Fibroblast of the aortic adventitia (primary cell): Measurements from ENCODE around the gene FOXK2. TPM values are rescaled to one million over a fixed set of nuclear protein-coding genes. Genes with fewer than 3 reads are reported as not detected.
A peak's percentile ranks its signal among the peaks of the same experiment; 100 is the strongest.

Source experiments
- DNase-seq: peaks from one replicate; pipeline ENCODE4 v3.0.0-alpha.2; 2010; ENCODE audit warnings: low read depth
- H3K4me3 ChIP-seq: 2 replicates; pipeline ENCODE4 v1.5.1; 2011; ENCODE audit warnings: low read depth, mild to moderate bottlenecking, control low read depth, low read length, moderate library complexity
- total RNA-seq: library from RNA; depleted of rRNA; stranded (reverse); fragments of >200 nt; gene quantifications from 2 replicates; pipeline ENCODE4 v1.2.3, GENCODE V29; 2012; ENCODE audit warnings: low replicate concordance
- TF ChIP-seq, protein P1 (sequence below): IDR thresholded peaks from 2 replicates; pipeline ENCODE4 v1.5.1; 2011; ENCODE audit warnings: mild to moderate bottlenecking, low read length, control low read depth, inconsistent platforms; ENCODE audit not compliant: insufficient read depth

FOXK2 gene
- total RNA-seq, 1 donor, result 28.2 TPM

DNA sequence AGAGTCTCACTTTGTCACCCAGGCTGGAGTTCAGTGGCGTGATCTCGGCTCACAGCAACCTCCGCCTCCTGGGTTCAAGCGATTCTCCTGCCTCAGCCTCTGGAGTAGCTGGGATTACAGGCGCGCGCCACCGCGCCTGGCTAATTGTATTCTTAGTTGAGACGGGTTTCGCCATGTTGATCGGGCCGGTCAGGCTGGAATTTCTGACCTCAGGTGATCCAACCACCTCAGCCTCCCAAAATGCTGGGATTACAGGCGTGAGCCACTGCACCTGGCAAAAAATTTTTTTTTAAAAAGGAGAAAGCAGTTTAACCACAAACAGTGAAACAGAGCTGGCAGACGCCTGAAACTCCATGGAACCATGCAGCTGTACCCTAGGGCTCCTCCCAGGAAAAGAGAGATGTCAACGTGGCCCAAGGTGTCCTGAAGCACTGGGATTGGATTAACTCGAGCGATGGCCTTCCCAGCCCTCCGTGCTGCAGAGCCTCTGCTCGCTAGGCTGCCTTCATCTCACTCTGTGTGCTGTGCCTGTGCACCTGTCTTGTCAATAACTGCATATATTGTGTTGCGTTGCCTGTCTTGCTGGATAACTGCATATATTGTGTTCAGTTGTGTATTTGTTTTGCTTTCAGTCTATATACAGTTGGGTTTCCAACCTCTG is 29.6 kb upstream of the FOXK2 start:
- DNase-seq, result no peak
- H3K4me3 ChIP-seq, result no peak overlapping the region
- TF ChIP-seq, protein P1, sequence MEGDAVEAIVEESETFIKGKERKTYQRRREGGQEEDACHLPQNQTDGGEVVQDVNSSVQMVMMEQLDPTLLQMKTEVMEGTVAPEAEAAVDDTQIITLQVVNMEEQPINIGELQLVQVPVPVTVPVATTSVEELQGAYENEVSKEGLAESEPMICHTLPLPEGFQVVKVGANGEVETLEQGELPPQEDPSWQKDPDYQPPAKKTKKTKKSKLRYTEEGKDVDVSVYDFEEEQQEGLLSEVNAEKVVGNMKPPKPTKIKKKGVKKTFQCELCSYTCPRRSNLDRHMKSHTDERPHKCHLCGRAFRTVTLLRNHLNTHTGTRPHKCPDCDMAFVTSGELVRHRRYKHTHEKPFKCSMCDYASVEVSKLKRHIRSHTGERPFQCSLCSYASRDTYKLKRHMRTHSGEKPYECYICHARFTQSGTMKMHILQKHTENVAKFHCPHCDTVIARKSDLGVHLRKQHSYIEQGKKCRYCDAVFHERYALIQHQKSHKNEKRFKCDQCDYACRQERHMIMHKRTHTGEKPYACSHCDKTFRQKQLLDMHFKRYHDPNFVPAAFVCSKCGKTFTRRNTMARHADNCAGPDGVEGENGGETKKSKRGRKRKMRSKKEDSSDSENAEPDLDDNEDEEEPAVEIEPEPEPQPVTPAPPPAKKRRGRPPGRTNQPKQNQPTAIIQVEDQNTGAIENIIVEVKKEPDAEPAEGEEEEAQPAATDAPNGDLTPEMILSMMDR, result no peak

DNA sequence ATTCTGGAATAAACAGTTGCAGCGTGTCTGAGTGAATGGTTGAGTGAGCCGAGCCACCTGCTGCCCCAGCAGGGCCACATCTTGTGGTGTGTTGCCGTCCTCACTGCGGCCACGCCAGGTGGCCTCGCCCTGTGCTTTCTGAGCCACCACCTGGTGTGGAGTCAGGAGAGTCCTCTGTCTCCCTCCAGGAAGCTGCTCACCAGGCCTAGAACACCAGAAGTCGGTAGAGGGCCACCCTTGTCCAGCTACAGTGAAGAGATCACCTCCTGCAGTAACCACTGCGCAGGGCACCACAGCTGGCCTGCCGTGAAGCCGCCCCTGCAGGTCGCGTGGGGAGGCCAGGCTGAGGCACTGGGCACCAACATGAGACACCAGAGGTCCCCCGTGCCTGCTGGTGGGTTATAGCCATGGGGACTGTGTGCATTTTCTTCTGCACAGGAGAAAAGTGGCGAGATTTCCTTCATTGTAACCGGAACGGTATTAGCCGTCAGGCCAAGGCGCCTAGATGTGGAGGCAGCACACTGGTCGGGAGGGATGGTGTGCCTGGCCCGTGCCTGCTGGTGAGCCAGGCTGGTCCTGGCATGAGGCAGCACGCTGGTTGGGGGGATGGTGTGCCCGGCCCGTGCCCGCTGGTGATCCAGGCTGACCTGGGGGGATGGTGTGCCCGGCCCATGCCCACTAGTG is 28.9 kb upstream of the FOXK2 start:
- H3K4me3 ChIP-seq, result no peak overlapping the region
- DNase-seq, result no peak
- TF ChIP-seq, protein P1, result no peak

DNA sequence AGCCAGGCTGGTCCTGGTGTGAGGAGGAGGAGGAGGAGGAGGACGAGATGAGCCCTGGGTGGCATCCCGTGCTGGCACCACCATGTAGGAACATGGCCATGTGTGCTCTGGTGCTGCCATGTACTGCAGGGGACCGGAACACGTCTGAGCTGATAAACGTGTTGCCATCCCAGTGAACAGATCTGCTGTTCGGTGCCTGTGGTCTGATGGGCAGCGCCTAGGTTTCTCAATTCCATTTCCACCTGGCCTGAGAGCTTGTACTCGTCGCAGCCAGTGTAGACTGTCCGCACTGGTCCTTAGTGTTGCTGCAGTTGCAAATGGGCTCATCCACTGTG is 28.4 kb upstream of the FOXK2 start:
- no peak overlapping the region for H3K4me3 ChIP-seq
- DNase-seq, result no peak
- TF ChIP-seq, protein P1, result no peak

DNA sequence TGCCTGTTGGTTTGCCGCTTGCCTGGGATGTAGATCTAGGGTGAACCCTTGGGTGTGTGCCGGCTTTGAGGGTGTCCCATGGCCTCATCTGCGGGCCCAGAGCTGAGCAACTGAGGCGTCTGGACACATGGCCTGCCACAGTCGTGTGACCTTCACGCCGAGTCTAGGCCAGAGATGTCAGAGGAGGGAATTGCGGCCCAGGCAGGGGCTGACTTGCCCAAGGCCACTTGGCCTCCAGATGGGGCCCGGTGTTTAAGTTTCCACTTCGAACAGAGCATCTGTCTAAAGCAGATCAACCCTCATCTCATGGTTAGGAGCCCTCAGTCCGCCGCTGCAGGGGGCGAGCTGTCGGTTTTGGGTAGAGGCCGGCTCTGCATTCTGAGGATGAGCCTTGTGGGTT is 28.0 kb upstream of the FOXK2 start:
- TF ChIP-seq, protein P1, result no peak
- no peak overlapping the region for H3K4me3 ChIP-seq
- no peak for DNase-seq

DNA sequence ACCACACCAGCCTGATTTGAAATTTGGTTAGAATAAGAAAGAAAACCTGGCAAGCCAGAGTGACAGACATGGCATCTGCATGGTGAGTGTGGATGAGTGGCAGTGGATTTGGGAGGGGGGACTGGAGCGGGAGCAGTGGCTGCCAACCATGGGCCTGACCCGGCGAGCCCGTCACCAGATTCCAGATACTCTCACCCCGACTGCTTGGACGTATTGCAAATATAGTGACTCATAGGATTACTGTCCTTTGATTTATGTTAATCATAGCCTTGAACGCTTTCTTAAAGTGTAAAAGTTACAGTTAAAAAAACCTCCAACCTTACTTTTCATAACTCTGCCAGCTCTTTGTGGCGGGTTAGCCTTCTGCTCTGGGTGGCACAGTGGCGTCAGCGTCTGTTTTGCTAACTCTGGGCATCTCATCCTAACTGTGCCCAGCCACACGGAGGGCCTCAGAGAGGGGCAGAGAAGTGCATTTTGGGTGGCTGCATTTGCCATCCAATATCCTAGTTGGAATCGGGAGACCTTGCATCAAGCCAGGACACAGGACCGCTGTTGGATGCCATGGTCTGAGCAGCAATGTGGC is 26.8 kb upstream of the FOXK2 start:
- TF ChIP-seq, protein P1, result no peak
- no peak overlapping the region for H3K4me3 ChIP-seq
- DNase-seq, result peak; percentile 68

DNA sequence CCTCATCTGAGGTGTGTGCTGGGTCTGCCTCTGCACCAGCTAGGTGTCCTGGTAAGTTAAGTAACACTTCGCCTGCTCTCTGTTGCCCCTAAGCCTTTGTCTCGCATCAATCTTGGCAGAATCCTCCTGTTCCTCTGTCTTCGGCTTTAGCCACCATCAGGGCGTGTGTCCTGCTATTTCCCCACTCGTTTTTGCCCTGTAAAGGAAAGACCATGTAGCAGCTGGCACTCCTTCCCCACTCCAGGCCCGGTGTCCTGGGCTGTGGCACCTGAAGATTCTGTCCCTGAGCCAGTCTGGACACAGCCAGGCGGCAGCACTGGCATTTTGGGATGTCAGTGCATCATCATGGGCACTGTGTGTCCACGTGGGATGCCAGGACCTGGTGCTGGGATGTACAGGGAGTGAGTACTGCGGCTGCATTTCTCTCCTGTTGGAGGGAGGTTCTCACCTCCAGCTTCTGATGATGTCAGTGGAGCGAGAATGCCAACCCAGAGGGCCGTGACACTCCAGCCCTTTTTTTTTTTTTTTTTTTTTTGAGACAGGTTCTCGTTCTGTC is 26.2 kb upstream of the FOXK2 start:
- TF ChIP-seq, protein P1, result no peak
- H3K4me3 ChIP-seq, result no peak overlapping the region
- DNase-seq, result peak; percentile 13
